ENCODE data around the gene TNRC6C. TPM values are rescaled to one million over a fixed set of nuclear protein-coding genes. Genes with fewer than 3 reads are reported as not detected.

TNRC6C gene
- 10 to 100 TPM; 14.1 to 21.7 (median 21.6) TPM for total RNA-seq

DNA sequence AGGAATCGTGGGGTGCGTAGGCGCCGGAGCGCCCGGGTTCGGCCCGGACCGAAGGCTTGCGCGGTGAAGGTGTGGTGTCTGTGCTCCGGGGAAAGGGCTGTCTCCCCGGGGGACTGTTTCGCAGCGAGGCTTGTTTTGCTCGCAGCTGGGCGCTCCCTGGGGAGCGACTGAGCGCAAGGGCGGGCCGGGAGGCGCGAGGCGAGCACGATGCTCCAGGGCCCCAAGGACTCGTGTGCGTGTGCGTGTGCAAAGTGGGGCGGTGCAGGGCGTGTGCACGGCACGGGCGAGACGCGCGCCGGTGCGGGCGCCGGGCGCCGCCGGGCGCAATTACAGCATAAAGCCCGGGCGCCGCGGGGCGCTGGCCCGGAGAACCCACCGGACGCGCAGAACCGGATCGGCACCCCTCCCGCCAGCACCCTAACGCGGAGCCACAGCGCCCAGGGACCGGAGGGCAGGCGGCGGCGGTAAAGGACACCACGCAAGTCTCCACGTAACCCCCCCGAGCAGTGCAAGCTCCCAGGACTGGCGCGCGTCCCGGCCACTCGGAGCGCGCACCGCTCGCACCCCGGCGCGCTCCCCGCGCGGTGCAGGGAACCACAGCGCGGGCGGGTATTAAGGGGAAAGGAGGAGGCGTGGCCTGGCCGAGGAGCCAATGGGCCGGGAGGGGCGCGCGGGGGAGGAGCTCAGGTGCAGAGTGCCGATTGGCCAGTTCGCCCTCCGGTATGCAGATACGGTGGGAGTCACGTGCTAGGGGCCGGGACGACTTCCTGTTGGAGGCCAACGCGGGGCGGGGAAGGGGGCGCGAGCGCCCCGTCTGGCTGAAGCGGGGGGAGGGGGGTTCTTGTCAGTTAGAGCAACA is at the start of gene TNRC6C:
TNRC6C (plus strand) TSS at position 847 of the 859 bp plus-strand sequence. CDS start 45,504 bp downstream, outside the sequence.
- intact Hi-C loops (cut with DNase I; ENCODE audit: low total_unique reads), result no loop called here
- H3K27me3 ChIP-seq, result no peaks in the 10 kb centered on the region
- H3K27ac ChIP-seq, result peak within 1 kb of the TSS; percentile 76 to 98
- peak within 1 kb of the TSS; percentile 58 to 93 (median 74) for H3K4me3 ChIP-seq
- peaks cover 0 to under 1% of the 10 kb centered on the region in 2 donors for H3K4me1 ChIP-seq
- TF ChIP-seq POLR2A (IDR thresholded peaks at IDR 0.05) (peak; percentile 100), POLR2AphosphoS5 (IDR thresholded peaks at IDR 0.05) (peak; percentile 100)
- TF ChIP-seq, protein P1, sequence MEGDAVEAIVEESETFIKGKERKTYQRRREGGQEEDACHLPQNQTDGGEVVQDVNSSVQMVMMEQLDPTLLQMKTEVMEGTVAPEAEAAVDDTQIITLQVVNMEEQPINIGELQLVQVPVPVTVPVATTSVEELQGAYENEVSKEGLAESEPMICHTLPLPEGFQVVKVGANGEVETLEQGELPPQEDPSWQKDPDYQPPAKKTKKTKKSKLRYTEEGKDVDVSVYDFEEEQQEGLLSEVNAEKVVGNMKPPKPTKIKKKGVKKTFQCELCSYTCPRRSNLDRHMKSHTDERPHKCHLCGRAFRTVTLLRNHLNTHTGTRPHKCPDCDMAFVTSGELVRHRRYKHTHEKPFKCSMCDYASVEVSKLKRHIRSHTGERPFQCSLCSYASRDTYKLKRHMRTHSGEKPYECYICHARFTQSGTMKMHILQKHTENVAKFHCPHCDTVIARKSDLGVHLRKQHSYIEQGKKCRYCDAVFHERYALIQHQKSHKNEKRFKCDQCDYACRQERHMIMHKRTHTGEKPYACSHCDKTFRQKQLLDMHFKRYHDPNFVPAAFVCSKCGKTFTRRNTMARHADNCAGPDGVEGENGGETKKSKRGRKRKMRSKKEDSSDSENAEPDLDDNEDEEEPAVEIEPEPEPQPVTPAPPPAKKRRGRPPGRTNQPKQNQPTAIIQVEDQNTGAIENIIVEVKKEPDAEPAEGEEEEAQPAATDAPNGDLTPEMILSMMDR (IDR thresholded peaks at IDR 0.05), result peak in 2 of 3 donors; percentile 28 to 34
- DNase-seq (ENCODE audit: low spot score in 2 of 2), result peak; percentile 100
- no peaks in the 10 kb centered on the region for H3K36me3 ChIP-seq
- no peaks in the 10 kb centered on the region for H3K9me3 ChIP-seq

- Histone ChIP-seq H3K4me1 (no peaks in the 10 kb centered on the region), H3K36me3 (no peaks in the 10 kb centered on the region), H3K27me3 (peaks cover 0 to 27% of the 10 kb centered on the region in 2 donors), H3K4me3 (peak overlapping the region in 2 of 3 donors; percentile 9 to 42), H3K9me3 (no peaks in the 10 kb centered on the region), H3K27ac (no peak overlapping the region)
- intact Hi-C loops (cut with DNase I; ENCODE audit: low total_unique reads), result loop anchor here (5.0 kb wide), 1 partner anchor 1263 kb away; no protein-coding TSS in a partner anchor
- DNase-seq (ENCODE audit: low spot score in 2 of 2), result peak; percentile 35 to 54
- TF ChIP-seq POLR2A (IDR thresholded peaks at IDR 0.05) (no peak), POLR2AphosphoS5 (IDR thresholded peaks at IDR 0.05) (no peak)
- TF ChIP-seq, protein P1 (IDR thresholded peaks at IDR 0.05), result no peak
These were observed 49.3 kb upstream of the TNRC6C start for GRCh38 chr17:77909236-77909635.

GRCh38 chr17:77909816-77910215 is 48.7 kb upstream of the TNRC6C start:
- Histone ChIP-seq H3K36me3 (no peaks in the 10 kb centered on the region), H3K4me3 (peak overlapping the region in 1 of 3 donors; percentile 42), H3K27me3 (peaks cover 0 to 28% of the 10 kb centered on the region in 2 donors), H3K4me1 (no peaks in the 10 kb centered on the region), H3K27ac (no peak overlapping the region), H3K9me3 (no peaks in the 10 kb centered on the region)
- DNase-seq (ENCODE audit: low spot score in 2 of 2), result no peak
- TF ChIP-seq, protein P1 (IDR thresholded peaks at IDR 0.05), result no peak
- TF ChIP-seq POLR2AphosphoS5 (IDR thresholded peaks at IDR 0.05) (no peak), POLR2A (IDR thresholded peaks at IDR 0.05) (no peak)
- intact Hi-C loops (cut with DNase I; ENCODE audit: low total_unique reads), result loop anchor here (5.0 kb wide), 1 partner anchor 1262 kb away; no protein-coding TSS in a partner anchor

GRCh38 chr17:77914385-77915254 is 43.9 kb upstream of the TNRC6C start:
- DNase-seq (ENCODE audit: low spot score in 2 of 2), result peak in 1 of 2 donors; percentile 24
- Histone ChIP-seq H3K4me3 (no peak overlapping the region), H3K27ac (no peak overlapping the region), H3K9me3 (no peaks in the 10 kb centered on the region), H3K4me1 (no peaks in the 10 kb centered on the region), H3K36me3 (no peaks in the 10 kb centered on the region), H3K27me3 (peaks cover 0 to 15% of the 10 kb centered on the region in 2 donors)
- no peak for TF ChIP-seq POLR2A (IDR thresholded peaks at IDR 0.05)
- TF ChIP-seq, protein P1 (IDR thresholded peaks at IDR 0.05), result peak in 2 of 3 donors; percentile 30 to 39
- intact Hi-C loops (cut with DNase I; ENCODE audit: low total_unique reads), result no loop called here

Data from breast epithelium (tissue), 4 donors.